HUES48 (cell line): ENCODE measurements around the gene ASS1.

Experiments used
- H3K27ac ChIP-seq: one replicate; pipeline ENCODE4 v1.7.0; 2013; ENCODE audit warnings: low read depth, low read length, inconsistent platforms
- H3K27me3 ChIP-seq: 2 replicates; pipeline ENCODE4 v1.6.1; 2013; ENCODE audit warnings: mild to moderate bottlenecking, low read length; ENCODE audit not compliant: control insufficient read depth, insufficient read depth
- H3K36me3 ChIP-seq: 2 replicates; pipeline ENCODE4 v1.6.1; 2013; ENCODE audit warnings: low read length; ENCODE audit not compliant: control insufficient read depth, insufficient read depth
- H3K4me1 ChIP-seq: 2 replicates; pipeline ENCODE4 v1.6.1; 2013; ENCODE audit warnings: mild to moderate bottlenecking, low read length; ENCODE audit not compliant: control insufficient read depth, insufficient read depth
- H3K4me3 ChIP-seq: 2 replicates; pipeline ENCODE4 v1.5.1; 2013; ENCODE audit warnings: mild to moderate bottlenecking, low read depth, low read length
- H3K9ac ChIP-seq: 2 replicates; pipeline ENCODE4 v1.6.1; 2013; ENCODE audit warnings: mild to moderate bottlenecking, low read depth, low read length, moderate library complexity
- H3K9me3 ChIP-seq: 2 replicates; pipeline ENCODE4 v1.6.1; 2013; ENCODE audit warnings: low read length; ENCODE audit not compliant: control insufficient read depth, insufficient read depth

Gene ASS1

GRCh38 chr9:130447193-130447816 is 2.5 kb downstream of the ASS1 start:
- H3K4me1 ChIP-seq, result peaks cover 36% of the 10 kb centered on the region
- H3K27ac ChIP-seq, result no peak overlapping the region
- no peak overlapping the region; the same call in 1 of the 2 replicates for H3K4me3 ChIP-seq
- H3K27me3 ChIP-seq, result peaks cover 17% of the 10 kb centered on the region
- H3K9me3 ChIP-seq, result no peaks in the 10 kb centered on the region
- no peaks in the 10 kb centered on the region for H3K36me3 ChIP-seq
- H3K9ac ChIP-seq, result no peak overlapping the region

- Histone ChIP-seq H3K27me3 (peaks cover 15% of the 10 kb centered on the region), H3K27ac (no peak overlapping the region), H3K9me3 (no peaks in the 10 kb centered on the region), H3K4me1 (peaks cover 36% of the 10 kb centered on the region), H3K9ac (peak overlapping the region; percentile 67; the same call in 1 of the 2 replicates), H3K36me3 (no peaks in the 10 kb centered on the region), H3K4me3 (0 out of 2 replicates have a peak overlapping the region, but pooled peaks have one; percentile 6)
These were observed 3.4 kb downstream of the ASS1 start for GRCh38 chr9:130448035-130448624.

- H3K4me1 ChIP-seq, result peaks cover 36% of the 10 kb centered on the region
- no peaks in the 10 kb centered on the region for H3K9me3 ChIP-seq
- H3K27me3 ChIP-seq, result peaks cover 7% of the 10 kb centered on the region
- H3K27ac ChIP-seq, result no peak overlapping the region
- H3K9ac ChIP-seq, result no peak overlapping the region
- no peaks in the 10 kb centered on the region for H3K36me3 ChIP-seq
- H3K4me3 ChIP-seq, result no peak overlapping the region
These were observed 4.2 kb downstream of the ASS1 start for GRCh38 chr9:130448771-130449603.

GRCh38 chr9:130450344-130451003 is 5.7 kb downstream of the ASS1 start:
- Histone ChIP-seq H3K4me1 (peaks cover 33% of the 10 kb centered on the region), H3K9ac (no peak overlapping the region), H3K36me3 (0 out of 2 replicates have a peak, but pooled peaks cover 2% of the 10 kb centered on the region), H3K4me3 (no peak overlapping the region), H3K27me3 (0 out of 2 replicates have a peak, but pooled peaks cover 3% of the 10 kb centered on the region), H3K27ac (no peak overlapping the region), H3K9me3 (no peaks in the 10 kb centered on the region)

- Histone ChIP-seq H3K9ac (no peak overlapping the region), H3K27ac (no peak overlapping the region)
These were observed 6.2 kb downstream of the ASS1 start for GRCh38 chr9:130451004-130451390.

GRCh38 chr9:130451509-130452388 is 7.0 kb downstream of the ASS1 start:
- Histone ChIP-seq H3K4me1 (peaks cover 24% of the 10 kb centered on the region), H3K9me3 (no peaks in the 10 kb centered on the region), H3K9ac (no peak overlapping the region), H3K27me3 (0 out of 2 replicates have a peak, but pooled peaks cover 2% of the 10 kb centered on the region), H3K4me3 (no peak overlapping the region), H3K36me3 (0 out of 2 replicates have a peak, but pooled peaks cover 2% of the 10 kb centered on the region), H3K27ac (peak overlapping the region; percentile 43)

More at GRCh38 chr9:130451004-130451390, 6.2 kb downstream of the ASS1 start:
- Histone ChIP-seq H3K9me3 (no peaks in the 10 kb centered on the region), H3K36me3 (0 out of 2 replicates have a peak, but pooled peaks cover 2% of the 10 kb centered on the region), H3K27me3 (0 out of 2 replicates have a peak, but pooled peaks cover 3% of the 10 kb centered on the region), H3K4me1 (peaks cover 29% of the 10 kb centered on the region), H3K4me3 (no peak overlapping the region)

GRCh38 chr9:130452835-130453234 is 8.1 kb downstream of the ASS1 start:
- H3K9me3 ChIP-seq, result no peaks in the 10 kb centered on the region
- H3K9ac ChIP-seq, result no peak overlapping the region
- H3K4me1 ChIP-seq, result peaks cover 13% of the 10 kb centered on the region
- 0 out of 2 replicates have a peak, but pooled peaks cover 2% of the 10 kb centered on the region for H3K36me3 ChIP-seq
- no peak overlapping the region for H3K4me3 ChIP-seq
- H3K27me3 ChIP-seq, result no peaks in the 10 kb centered on the region
- H3K27ac ChIP-seq, result no peak overlapping the region

GRCh38 chr9:130453487-130453886 is 8.7 kb downstream of the ASS1 start:
- H3K27me3 ChIP-seq, result no peaks in the 10 kb centered on the region
- no peak overlapping the region for H3K9ac ChIP-seq
- H3K36me3 ChIP-seq, result 0 out of 2 replicates have a peak, but pooled peaks cover 2% of the 10 kb centered on the region
- H3K4me1 ChIP-seq, result peaks cover 7% of the 10 kb centered on the region; the same call in 1 of the 2 replicates
- H3K27ac ChIP-seq, result no peak overlapping the region
- no peaks in the 10 kb centered on the region for H3K9me3 ChIP-seq
- H3K4me3 ChIP-seq, result no peak overlapping the region

GRCh38 chr9:130454096-130454811 is 9.5 kb downstream of the ASS1 start:
- Histone ChIP-seq H3K27ac (no peak overlapping the region), H3K4me1 (peaks cover 7% of the 10 kb centered on the region; the same call in 1 of the 2 replicates), H3K36me3 (0 out of 2 replicates have a peak, but pooled peaks cover 6% of the 10 kb centered on the region), H3K9me3 (no peaks in the 10 kb centered on the region), H3K27me3 (no peaks in the 10 kb centered on the region), H3K4me3 (no peak overlapping the region), H3K9ac (no peak overlapping the region)
